Measurements from ENCODE around the gene MSX2. TPM values are rescaled to one million over a fixed set of nuclear protein-coding genes. Genes with fewer than 3 reads are reported as not detected.

The MSX2 gene
- total RNA-seq, 1 experiment from 2014 or later, result 4.9 TPM

DNA sequence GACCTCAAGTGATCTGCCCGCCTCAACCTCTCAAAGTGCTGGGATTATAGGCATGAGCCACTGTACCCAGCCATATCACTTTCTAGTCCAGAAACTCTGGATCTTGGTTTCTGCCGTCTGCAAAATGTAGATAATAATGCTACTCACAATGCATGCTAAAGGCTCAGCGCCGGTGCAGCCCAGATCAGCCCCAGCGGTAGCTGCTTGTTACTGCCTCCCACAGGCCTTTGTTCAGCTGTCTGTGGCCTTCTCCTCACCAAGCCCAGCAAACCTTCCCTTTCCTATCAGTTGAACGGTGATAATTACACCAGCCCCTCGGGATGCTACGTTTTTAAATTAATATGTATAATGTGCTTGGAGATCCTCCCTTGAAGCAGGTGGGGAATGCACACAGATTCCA, 26.2 kb upstream of the MSX2 start:
- POLR2A ChIA-PET (ENCODE audit: unreplicated experiment), result no interaction called here
- DNase-seq (no peak), ATAC-seq (no peak)
- Histone ChIP-seq H3K27me3 (ENCODE audit: low read length) (peaks cover 3% of the 10 kb centered on the region; the same call in 1 of the 2 replicates), H4K20me1 (ENCODE audit: low read length) (no peaks in the 10 kb centered on the region), H3K36me3 (ENCODE audit: low read depth, low read length) (no peaks in the 10 kb centered on the region), H3K4me3 (ENCODE audit: low read length) (no peak overlapping the region), H3K27ac (ENCODE audit: low read length) (no peak overlapping the region), H2AFZ (ENCODE audit: low read length) (no peak overlapping the region), H3K9me3 (ENCODE audit: low read length) (no peaks in the 10 kb centered on the region), H3K9me2 (replicated peaks; ENCODE audit: low read length) (no peaks in the 10 kb centered on the region), H3K4me1 (ENCODE audit: insufficient read depth, low read length) (no peaks in the 10 kb centered on the region), H3K79me2 (ENCODE audit: low read length) (no peaks in the 10 kb centered on the region), H3F3A (ENCODE audit: low read length, unreplicated experiment) (no peaks in the 10 kb centered on the region), H3K9ac (ENCODE audit: low read length) (no peak overlapping the region), H3K4me2 (ENCODE audit: low read length) (no peak overlapping the region)
- CTCF ChIA-PET, result no interaction called here
- intact Hi-C loops (cut with micrococcal nuclease), result no loop called here
- BruUV-seq (replicated peaks), result no TSS peak
- TF ChIP-seq EZH2 (IDR thresholded peaks at IDR 0.05; ENCODE audit: low read length, unreplicated experiment) (no peak), EZH2phosphoT487 (IDR thresholded peaks at IDR 0.05; ENCODE audit: borderline replicate concordance, low read length) (no peak)
- TF ChIP-seq, protein P1, sequence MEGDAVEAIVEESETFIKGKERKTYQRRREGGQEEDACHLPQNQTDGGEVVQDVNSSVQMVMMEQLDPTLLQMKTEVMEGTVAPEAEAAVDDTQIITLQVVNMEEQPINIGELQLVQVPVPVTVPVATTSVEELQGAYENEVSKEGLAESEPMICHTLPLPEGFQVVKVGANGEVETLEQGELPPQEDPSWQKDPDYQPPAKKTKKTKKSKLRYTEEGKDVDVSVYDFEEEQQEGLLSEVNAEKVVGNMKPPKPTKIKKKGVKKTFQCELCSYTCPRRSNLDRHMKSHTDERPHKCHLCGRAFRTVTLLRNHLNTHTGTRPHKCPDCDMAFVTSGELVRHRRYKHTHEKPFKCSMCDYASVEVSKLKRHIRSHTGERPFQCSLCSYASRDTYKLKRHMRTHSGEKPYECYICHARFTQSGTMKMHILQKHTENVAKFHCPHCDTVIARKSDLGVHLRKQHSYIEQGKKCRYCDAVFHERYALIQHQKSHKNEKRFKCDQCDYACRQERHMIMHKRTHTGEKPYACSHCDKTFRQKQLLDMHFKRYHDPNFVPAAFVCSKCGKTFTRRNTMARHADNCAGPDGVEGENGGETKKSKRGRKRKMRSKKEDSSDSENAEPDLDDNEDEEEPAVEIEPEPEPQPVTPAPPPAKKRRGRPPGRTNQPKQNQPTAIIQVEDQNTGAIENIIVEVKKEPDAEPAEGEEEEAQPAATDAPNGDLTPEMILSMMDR (conservative IDR thresholded peaks at IDR 0.05; ENCODE audit: low read depth, low read length), result no peak

DNA sequence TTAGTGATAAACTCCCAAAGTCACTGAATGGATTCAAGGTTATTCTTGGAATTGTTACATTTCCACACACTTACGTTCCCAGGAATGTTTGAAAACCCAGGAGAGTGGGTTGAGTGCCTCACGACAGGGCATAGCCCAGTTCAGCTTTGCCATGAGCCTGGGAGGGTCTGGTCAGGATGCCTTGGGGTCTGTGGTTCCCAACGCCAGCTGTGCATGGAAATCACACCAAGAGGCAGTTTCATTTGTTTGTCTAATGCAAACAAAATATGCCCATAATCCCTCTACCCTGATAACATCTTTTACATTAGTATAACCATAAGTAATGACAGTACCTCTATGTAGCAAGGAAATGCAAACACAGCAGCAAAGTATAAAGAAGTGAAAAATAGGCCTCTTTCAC, 25.3 kb upstream of the MSX2 start:
- Histone ChIP-seq H3K79me2 (ENCODE audit: low read length) (no peaks in the 10 kb centered on the region), H3K27ac (ENCODE audit: low read length) (no peak overlapping the region), H3K36me3 (ENCODE audit: low read depth, low read length) (no peaks in the 10 kb centered on the region), H3K9me2 (replicated peaks; ENCODE audit: low read length) (no peaks in the 10 kb centered on the region), H3K4me1 (ENCODE audit: insufficient read depth, low read length) (no peaks in the 10 kb centered on the region), H3K9ac (ENCODE audit: low read length) (no peak overlapping the region), H3K27me3 (ENCODE audit: low read length) (peaks cover 3% of the 10 kb centered on the region; the same call in 1 of the 2 replicates), H2AFZ (ENCODE audit: low read length) (no peak overlapping the region), H3F3A (ENCODE audit: low read length, unreplicated experiment) (no peaks in the 10 kb centered on the region), H3K4me2 (ENCODE audit: low read length) (no peak overlapping the region), H3K9me3 (ENCODE audit: low read length) (no peaks in the 10 kb centered on the region), H4K20me1 (ENCODE audit: low read length) (no peaks in the 10 kb centered on the region), H3K4me3 (ENCODE audit: low read length) (no peak overlapping the region)
- POLR2A ChIA-PET (ENCODE audit: unreplicated experiment), result no interaction called here
- BruUV-seq (replicated peaks), result no TSS peak
- intact Hi-C loops (cut with micrococcal nuclease), result no loop called here
- ATAC-seq (no peak), DNase-seq (no peak)
- no peak for TF ChIP-seq EZH2phosphoT487 (IDR thresholded peaks at IDR 0.05; ENCODE audit: borderline replicate concordance, low read length)
- TF ChIP-seq EZH2 (IDR thresholded peaks at IDR 0.05; ENCODE audit: low read length, unreplicated experiment), result no peak
- TF ChIP-seq, protein P1 (conservative IDR thresholded peaks at IDR 0.05; ENCODE audit: low read depth, low read length), result no peak
- CTCF ChIA-PET, result no interaction called here

DNA sequence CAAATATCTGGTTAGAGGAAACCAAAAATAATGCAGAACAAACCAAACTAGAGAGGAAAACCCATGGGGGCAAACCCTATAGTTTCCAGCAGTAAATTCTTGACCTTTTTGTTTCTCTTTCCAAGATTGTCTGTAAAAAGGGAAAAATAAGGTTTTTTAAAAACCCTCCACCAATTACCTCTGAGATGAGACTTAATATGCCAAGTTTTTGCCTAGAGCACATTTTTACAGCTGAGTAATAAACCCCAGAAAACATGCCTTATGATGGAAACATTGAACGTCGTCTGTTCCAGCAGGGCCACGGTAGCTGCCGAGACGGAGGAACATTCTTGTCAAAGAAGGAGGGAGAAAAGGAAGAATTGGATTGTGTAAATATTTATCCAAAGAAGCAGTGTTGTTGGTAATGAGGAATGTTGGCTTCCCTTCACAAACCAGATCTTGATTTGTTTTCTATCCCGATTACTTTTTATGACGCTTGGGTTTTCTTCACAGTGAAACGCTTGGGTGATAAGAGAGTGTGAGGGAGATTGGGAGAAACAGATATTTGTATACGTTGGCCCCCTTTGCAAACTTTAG, 17.3 kb upstream of the MSX2 start:
- no peak overlapping the region for H3K9ac ChIP-seq (ENCODE audit: low read length)
- no peaks in the 10 kb centered on the region for H3K9me2 ChIP-seq (replicated peaks; ENCODE audit: low read length)
- intact Hi-C loops (cut with micrococcal nuclease), result no loop called here
- H3K79me2 ChIP-seq (ENCODE audit: low read length), result no peaks in the 10 kb centered on the region
- TF ChIP-seq EZH2 (IDR thresholded peaks at IDR 0.05; ENCODE audit: low read length, unreplicated experiment), result no peak
- TF ChIP-seq, protein P1 (conservative IDR thresholded peaks at IDR 0.05; ENCODE audit: low read depth, low read length), result no peak
- no peak for TF ChIP-seq EZH2phosphoT487 (IDR thresholded peaks at IDR 0.05; ENCODE audit: borderline replicate concordance, low read length)
- ChIA-PET CTCF (no interaction called here), POLR2A (ENCODE audit: unreplicated experiment) (no interaction called here)
- H3F3A ChIP-seq (ENCODE audit: low read length, unreplicated experiment), result no peaks in the 10 kb centered on the region
- no peak overlapping the region for H3K27ac ChIP-seq (ENCODE audit: low read length)
- H3K4me1 ChIP-seq (ENCODE audit: insufficient read depth, low read length), result no peaks in the 10 kb centered on the region
- no peak overlapping the region for H2AFZ ChIP-seq (ENCODE audit: low read length)
- BruUV-seq (replicated peaks), result no TSS peak
- H3K27me3 ChIP-seq (ENCODE audit: low read length), result no peaks in the 10 kb centered on the region
- H3K36me3 ChIP-seq (ENCODE audit: low read depth, low read length), result no peaks in the 10 kb centered on the region
- H3K4me3 ChIP-seq (ENCODE audit: low read length), result no peak overlapping the region
- no peaks in the 10 kb centered on the region for H3K9me3 ChIP-seq (ENCODE audit: low read length)
- no peaks in the 10 kb centered on the region for H4K20me1 ChIP-seq (ENCODE audit: low read length)
- DNase-seq (no peak), ATAC-seq (no peak)
- no peak overlapping the region for H3K4me2 ChIP-seq (ENCODE audit: low read length)
